ENCODE results near the gene VPS26B.
A peak's percentile ranks its signal among the peaks of the same experiment; 100 is the strongest.

Gene VPS26B

DNA sequence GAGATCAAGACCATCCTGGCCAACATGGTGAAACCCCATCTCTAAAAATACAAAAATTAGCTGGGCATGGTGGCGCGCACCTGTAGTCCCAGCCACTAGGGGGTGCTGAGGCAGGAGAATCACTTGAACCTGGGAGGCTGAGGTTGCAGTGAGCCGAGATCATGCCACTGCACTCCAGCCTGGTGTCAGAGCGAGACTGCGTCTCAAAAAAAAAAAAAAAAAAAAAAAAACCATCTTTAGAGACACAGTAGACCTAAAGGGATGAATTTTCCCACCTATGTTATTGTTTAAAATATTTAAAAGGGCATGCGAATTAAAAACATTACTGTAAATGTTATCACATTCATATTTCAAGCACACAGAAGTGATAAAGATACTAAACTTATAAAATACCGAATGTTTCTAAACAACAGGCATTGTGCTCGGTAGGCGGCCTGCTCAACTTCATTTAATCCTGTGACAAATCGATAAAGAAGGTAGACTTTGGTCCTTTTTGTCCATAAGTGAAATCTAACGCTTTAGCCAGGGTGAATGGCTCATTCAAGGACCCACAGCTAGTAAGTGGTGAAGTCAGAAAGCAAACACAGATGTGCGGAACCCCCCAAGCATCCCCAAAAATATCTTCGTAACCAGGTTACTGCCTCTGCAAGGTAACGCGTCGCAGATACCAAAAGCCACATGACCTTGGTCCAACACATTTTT, 16.8 kb upstream of the VPS26B start:
- peaks cover 27% of the 10 kb centered on the region for H3K36me3 ChIP-seq (ENCODE audit: insufficient read depth, low read length)
- H2AFZ ChIP-seq (ENCODE audit: low read length, unreplicated experiment): no peak overlapping the region
- no peaks in the 10 kb centered on the region for H3K27me3 ChIP-seq (ENCODE audit: insufficient read depth, low read length)
- no peak overlapping the region for H3K4me3 ChIP-seq (ENCODE audit: low read depth, low read length)
- H3K79me2 ChIP-seq (ENCODE audit: control insufficient read depth, insufficient read depth, low read length, unreplicated experiment): peaks cover 24% of the 10 kb centered on the region
- no peaks in the 10 kb centered on the region for H3K4me1 ChIP-seq (ENCODE audit: control insufficient read depth, insufficient read depth, low read length, unreplicated experiment)
- no peak overlapping the region for H3K27ac ChIP-seq (ENCODE audit: low read depth, low read length)

DNA sequence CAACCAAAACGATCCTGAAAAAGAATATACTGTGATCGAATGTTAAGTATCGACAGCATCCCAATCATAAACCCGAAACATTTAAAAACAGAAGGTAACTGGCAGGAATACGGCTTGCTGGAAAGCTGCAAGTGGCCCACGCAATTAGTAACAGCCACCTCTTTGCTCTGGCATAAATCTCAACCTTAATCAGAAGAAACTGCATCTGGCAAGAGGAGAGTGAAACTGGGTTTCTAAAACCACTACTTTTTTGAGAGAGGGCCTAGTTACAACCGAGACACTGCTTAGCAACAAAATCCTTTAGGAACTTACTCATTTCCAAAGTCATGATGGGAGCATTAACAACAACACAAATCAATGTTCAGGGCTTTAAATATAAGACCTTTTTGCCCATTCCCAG, 8.6 kb upstream of the VPS26B start:
- Histone ChIP-seq H3K4me1 (ENCODE audit: control insufficient read depth, insufficient read depth, low read length, unreplicated experiment) (no peaks in the 10 kb centered on the region), H3K36me3 (ENCODE audit: insufficient read depth, low read length) (peaks cover 26% of the 10 kb centered on the region), H3K27ac (ENCODE audit: low read depth, low read length) (no peak overlapping the region), H3K79me2 (ENCODE audit: control insufficient read depth, insufficient read depth, low read length, unreplicated experiment) (peaks cover 71% of the 10 kb centered on the region), H3K4me3 (ENCODE audit: low read depth, low read length) (no peak overlapping the region), H2AFZ (ENCODE audit: low read length, unreplicated experiment) (no peak overlapping the region), H3K27me3 (ENCODE audit: insufficient read depth, low read length) (no peaks in the 10 kb centered on the region)

DNA sequence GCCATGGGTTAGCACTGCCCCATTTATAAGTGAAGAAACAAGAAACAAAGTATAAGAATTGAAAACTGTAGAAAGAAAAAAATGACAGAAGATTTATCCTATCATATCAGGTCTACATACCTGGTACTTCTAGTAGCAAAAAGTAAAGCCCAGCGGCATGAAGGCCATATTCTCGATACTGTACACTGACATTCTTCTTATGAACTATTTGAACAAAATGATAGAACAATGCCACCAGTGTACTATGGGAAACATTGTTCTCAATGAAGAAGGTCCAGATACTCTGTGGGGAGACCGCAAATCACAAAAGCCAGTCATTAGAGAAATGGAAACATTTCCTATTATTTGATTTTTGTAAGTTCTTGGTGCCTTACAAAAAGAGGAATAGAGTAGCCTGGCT, 7.7 kb upstream of the VPS26B start:
- H3K4me1 ChIP-seq (ENCODE audit: control insufficient read depth, insufficient read depth, low read length, unreplicated experiment): peaks cover under 1% of the 10 kb centered on the region
- no peak overlapping the region for H2AFZ ChIP-seq (ENCODE audit: low read length, unreplicated experiment)
- peaks cover 26% of the 10 kb centered on the region for H3K36me3 ChIP-seq (ENCODE audit: insufficient read depth, low read length)
- H3K27ac ChIP-seq (ENCODE audit: low read depth, low read length): no peak overlapping the region
- H3K4me3 ChIP-seq (ENCODE audit: low read depth, low read length): no peak overlapping the region
- H3K27me3 ChIP-seq (ENCODE audit: insufficient read depth, low read length): no peaks in the 10 kb centered on the region
- H3K79me2 ChIP-seq (ENCODE audit: control insufficient read depth, insufficient read depth, low read length, unreplicated experiment): peaks cover 71% of the 10 kb centered on the region

DNA sequence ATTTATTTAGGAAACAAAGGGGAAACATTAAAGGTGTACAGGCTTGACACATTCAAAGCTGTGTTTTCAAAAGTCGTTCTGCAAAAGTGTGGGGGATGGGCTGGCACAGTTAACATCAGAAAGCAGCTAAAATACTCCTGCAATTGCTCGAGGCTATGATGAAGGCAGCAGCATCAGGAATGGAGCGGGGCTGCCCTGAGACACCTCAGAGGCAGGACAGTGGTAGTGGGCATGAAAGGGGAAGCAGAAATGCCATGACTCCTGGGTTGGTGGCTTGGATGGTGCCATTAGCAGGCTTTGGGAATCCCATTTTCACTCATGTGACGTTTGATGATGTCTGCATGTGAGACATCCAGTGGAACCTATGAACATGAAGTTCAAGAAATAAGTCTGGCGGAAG, 1.4 kb upstream of the VPS26B start:
- Histone ChIP-seq H3K4me1 (ENCODE audit: control insufficient read depth, insufficient read depth, low read length, unreplicated experiment) (peaks cover 26% of the 10 kb centered on the region), H3K36me3 (ENCODE audit: insufficient read depth, low read length) (peaks cover 11% of the 10 kb centered on the region), H3K27me3 (ENCODE audit: insufficient read depth, low read length) (no peaks in the 10 kb centered on the region), H3K79me2 (ENCODE audit: control insufficient read depth, insufficient read depth, low read length, unreplicated experiment) (peaks cover 80% of the 10 kb centered on the region), H2AFZ (ENCODE audit: low read length, unreplicated experiment) (peak overlapping the region; percentile 64), H3K27ac (ENCODE audit: low read depth, low read length) (peak overlapping the region; percentile 76; the same call in 1 of the 2 replicates), H3K4me3 (ENCODE audit: low read depth, low read length) (peak overlapping the region; percentile 94)

DNA sequence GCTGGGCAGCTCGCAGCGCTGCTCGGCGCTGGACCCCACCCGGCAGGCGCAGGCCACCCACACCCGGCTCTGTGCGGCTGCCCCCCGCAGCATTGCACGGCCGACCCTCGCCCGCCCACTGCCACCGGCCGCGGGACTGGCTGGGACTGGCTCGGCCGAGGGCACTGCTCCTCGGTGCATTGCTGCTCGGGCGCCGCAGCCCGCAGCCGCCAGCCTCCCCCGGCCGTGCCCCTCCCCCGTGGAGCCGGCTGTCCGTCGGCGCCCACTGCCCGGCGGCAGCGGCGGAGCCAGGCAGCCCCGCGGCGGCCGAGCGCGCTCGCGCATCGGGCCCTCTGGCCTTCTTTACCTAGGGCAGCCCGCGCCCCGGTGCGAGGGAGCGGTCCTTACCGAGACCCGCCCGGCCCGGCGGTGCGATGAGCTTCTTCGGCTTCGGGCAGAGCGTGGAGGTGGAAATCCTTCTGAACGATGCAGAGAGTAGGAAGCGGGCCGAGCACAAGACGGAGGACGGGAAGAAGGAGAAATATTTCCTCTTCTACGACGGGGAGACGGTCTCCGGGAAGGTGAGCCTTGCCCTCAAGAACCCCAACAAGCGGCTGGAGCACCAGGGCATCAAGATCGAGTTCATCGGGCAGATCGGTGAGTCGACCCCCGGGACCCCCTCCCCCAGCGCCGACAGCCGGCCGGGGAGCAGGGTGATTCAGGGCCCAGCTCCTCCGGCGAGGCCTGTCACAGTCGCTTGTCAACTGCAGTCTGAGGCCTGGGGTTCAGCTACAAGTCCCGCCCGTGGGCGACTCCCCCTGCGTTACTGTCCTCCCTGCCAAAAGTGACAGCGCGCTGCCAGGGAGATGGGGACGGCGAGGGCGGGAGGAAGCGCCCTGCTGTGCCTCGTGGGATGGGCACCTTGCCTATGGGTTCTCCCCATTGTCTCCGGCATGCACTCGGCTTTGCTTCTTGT, 516 bp downstream of the VPS26B start:
- peak overlapping the region; percentile 17; the same call in 1 of the 2 replicates for H3K27ac ChIP-seq (ENCODE audit: low read depth, low read length)
- H3K4me1 ChIP-seq (ENCODE audit: control insufficient read depth, insufficient read depth, low read length, unreplicated experiment): peaks cover 30% of the 10 kb centered on the region
- H3K27me3 ChIP-seq (ENCODE audit: insufficient read depth, low read length): no peaks in the 10 kb centered on the region
- peaks cover 83% of the 10 kb centered on the region for H3K79me2 ChIP-seq (ENCODE audit: control insufficient read depth, insufficient read depth, low read length, unreplicated experiment)
- H3K4me3 ChIP-seq (ENCODE audit: low read depth, low read length): peak overlapping the region; percentile 94
- peaks cover 6% of the 10 kb centered on the region for H3K36me3 ChIP-seq (ENCODE audit: insufficient read depth, low read length)
- peak overlapping the region; percentile 68 for H2AFZ ChIP-seq (ENCODE audit: low read length, unreplicated experiment)

DNA sequence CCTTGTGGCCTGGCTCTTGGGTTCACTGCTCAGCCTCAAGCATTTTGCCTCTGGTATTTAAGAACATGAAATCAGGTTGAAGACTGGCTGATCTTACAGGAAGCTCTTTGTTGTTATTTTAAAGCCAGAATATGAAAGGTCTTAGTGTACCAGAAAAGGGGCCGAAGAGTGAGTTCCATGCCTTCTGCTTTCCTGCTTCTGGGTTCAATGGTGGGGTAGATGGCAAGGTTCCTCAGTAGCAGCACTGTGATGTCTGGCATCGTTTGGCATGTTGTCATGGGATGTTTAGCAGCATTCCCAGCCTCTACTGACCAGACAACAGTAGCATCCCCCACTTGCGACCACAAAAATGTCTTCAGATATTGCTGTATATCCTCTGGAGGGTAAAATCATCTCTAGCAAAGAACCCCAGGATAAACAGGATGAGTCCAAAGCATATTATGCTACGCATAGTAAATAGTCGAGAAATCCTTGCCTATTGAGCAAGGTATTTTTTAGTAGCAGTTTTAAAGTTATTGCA, 2.4 kb downstream of the VPS26B start:
- no peak overlapping the region for H2AFZ ChIP-seq (ENCODE audit: low read length, unreplicated experiment)
- no peaks in the 10 kb centered on the region for H3K27me3 ChIP-seq (ENCODE audit: insufficient read depth, low read length)
- peak overlapping the region; percentile 94 for H3K4me3 ChIP-seq (ENCODE audit: low read depth, low read length)
- H3K79me2 ChIP-seq (ENCODE audit: control insufficient read depth, insufficient read depth, low read length, unreplicated experiment): peaks cover 78% of the 10 kb centered on the region
- H3K36me3 ChIP-seq (ENCODE audit: insufficient read depth, low read length): no peaks in the 10 kb centered on the region
- H3K27ac ChIP-seq (ENCODE audit: low read depth, low read length): no peak overlapping the region
- H3K4me1 ChIP-seq (ENCODE audit: control insufficient read depth, insufficient read depth, low read length, unreplicated experiment): peaks cover 29% of the 10 kb centered on the region

DNA sequence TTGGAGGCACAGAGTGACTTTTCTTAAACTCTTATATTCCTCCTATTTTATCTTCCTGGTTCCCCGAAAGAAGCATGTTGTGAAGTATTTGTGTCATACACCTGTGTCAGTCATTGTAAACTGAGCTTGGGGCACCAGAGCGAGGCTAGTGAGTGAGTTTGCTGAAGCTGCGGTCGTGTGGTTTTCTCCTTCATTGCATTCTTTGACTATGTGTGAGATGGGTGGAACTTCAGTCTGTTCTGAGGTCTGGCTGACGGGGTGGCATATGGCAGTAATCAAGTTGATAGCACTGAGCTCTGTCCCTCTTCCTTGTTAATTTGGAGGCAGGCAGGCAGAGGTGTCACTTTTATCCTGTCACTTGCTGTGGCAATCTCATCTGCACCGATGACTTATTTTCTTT, 4.2 kb downstream of the VPS26B start:
- H3K4me1 ChIP-seq (ENCODE audit: control insufficient read depth, insufficient read depth, low read length, unreplicated experiment): peaks cover 17% of the 10 kb centered on the region

DNA sequence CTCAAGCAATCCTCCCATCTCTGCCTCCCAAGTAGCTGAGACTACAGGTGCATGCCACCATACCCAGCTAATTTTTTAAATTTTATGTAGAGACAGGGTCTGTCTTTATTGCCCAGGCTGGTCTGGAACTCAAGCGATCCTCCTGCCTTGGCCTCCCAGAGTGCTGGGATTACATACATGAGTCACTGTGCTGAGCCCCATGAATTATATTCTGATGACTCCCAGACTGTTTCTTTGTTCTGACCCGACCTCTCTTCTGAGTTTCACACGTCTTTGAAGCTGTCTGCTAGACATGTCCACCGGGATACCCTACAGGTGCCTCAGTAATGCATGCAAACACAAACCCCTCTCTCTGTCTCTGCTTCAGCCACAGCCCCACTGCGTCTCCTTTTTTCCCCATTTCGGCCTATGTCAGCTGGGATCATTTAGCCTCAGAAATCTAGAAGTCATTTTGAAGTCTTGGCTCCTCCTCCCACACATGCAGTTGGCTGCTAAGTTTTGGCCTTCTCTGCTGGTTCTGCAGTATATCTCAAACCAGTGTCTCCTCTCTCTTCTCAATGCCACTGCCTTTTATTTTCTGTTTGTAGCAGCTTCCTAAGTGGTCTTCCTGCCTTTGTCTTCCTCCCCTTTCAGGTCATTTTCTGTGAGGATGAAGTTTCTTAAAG, 4.8 kb downstream of the VPS26B start:
- no peak overlapping the region for H2AFZ ChIP-seq (ENCODE audit: low read length, unreplicated experiment)
- no peaks in the 10 kb centered on the region for H3K27me3 ChIP-seq (ENCODE audit: insufficient read depth, low read length)
- H3K4me3 ChIP-seq (ENCODE audit: low read depth, low read length): no peak overlapping the region
- no peak overlapping the region for H3K27ac ChIP-seq (ENCODE audit: low read depth, low read length)
- no peaks in the 10 kb centered on the region for H3K36me3 ChIP-seq (ENCODE audit: insufficient read depth, low read length)
- peaks cover 17% of the 10 kb centered on the region for H3K4me1 ChIP-seq (ENCODE audit: control insufficient read depth, insufficient read depth, low read length, unreplicated experiment)
- peaks cover 64% of the 10 kb centered on the region for H3K79me2 ChIP-seq (ENCODE audit: control insufficient read depth, insufficient read depth, low read length, unreplicated experiment)

More for the DNA sequence above, 4.2 kb downstream of the VPS26B start:
- Histone ChIP-seq H3K4me3 (ENCODE audit: low read depth, low read length) (no peak overlapping the region), H3K27me3 (ENCODE audit: insufficient read depth, low read length) (no peaks in the 10 kb centered on the region), H3K79me2 (ENCODE audit: control insufficient read depth, insufficient read depth, low read length, unreplicated experiment) (peaks cover 65% of the 10 kb centered on the region), H2AFZ (ENCODE audit: low read length, unreplicated experiment) (no peak overlapping the region), H3K36me3 (ENCODE audit: insufficient read depth, low read length) (no peaks in the 10 kb centered on the region), H3K27ac (ENCODE audit: low read depth, low read length) (no peak overlapping the region)

DNA sequence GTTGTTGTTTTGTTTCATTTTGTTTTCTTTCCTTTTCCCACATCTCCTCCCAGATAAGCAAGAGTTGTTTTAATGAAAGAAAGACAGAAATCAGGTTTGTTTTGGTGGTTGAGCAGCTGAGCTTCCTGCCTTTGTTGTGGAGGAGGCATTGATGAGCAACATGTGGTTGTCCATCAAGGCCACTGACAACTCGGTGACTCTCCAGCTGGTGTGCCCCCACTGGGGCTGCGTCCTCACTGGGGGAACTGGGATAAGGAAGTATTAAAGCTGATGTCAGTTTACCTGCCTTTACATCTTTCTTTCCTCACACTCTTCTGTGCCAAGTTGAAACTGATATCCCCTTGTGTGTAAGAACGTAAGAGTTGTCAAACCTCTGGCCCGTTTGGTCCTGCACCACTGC, 5.9 kb downstream of the VPS26B start:
- no peak overlapping the region for H2AFZ ChIP-seq (ENCODE audit: low read length, unreplicated experiment)
- peaks cover 63% of the 10 kb centered on the region for H3K79me2 ChIP-seq (ENCODE audit: control insufficient read depth, insufficient read depth, low read length, unreplicated experiment)
- peaks cover 17% of the 10 kb centered on the region for H3K4me1 ChIP-seq (ENCODE audit: control insufficient read depth, insufficient read depth, low read length, unreplicated experiment)
- H3K27ac ChIP-seq (ENCODE audit: low read depth, low read length): no peak overlapping the region
- H3K36me3 ChIP-seq (ENCODE audit: insufficient read depth, low read length): no peaks in the 10 kb centered on the region
- H3K4me3 ChIP-seq (ENCODE audit: low read depth, low read length): no peak overlapping the region
- H3K27me3 ChIP-seq (ENCODE audit: insufficient read depth, low read length): no peaks in the 10 kb centered on the region

DNA sequence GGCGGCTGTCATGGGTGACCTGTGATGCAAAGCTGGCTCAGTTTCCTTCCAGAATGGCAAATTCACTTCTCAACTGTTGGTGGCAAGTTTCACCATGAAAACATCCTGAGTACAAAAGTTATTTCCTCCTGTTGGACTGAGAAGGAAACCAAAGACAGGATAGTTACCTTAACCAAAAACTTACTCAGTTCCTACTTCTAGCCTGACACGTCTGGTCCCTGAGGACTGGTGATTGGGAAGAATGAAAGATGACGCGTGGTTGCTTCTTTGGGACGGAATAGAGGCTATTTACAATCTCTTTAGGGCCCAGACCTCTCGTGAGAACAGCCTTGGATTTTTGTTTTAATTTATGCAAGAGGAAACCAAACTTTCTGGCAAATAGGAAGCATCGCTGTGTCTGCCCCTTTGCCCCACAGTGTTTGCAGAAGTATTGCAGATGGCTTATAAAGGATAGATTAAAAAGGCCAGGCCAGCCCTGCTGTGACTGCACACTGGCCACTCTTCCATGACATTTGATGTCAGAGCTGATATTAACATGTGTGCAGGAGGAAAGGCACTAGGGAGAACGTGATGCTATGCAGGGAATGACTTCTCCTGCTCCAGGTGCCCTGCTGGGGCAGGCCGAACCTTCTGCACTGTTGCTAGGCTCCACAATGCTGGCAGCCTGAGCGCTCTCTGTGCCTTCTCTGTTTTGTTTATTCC, 7.6 kb downstream of the VPS26B start:
- no peak overlapping the region for H3K27ac ChIP-seq (ENCODE audit: low read depth, low read length)
- H3K79me2 ChIP-seq (ENCODE audit: control insufficient read depth, insufficient read depth, low read length, unreplicated experiment): peaks cover 45% of the 10 kb centered on the region
- no peaks in the 10 kb centered on the region for H3K27me3 ChIP-seq (ENCODE audit: insufficient read depth, low read length)

More for the DNA sequence above, 7.6 kb downstream of the VPS26B start:
- no peaks in the 10 kb centered on the region for H3K36me3 ChIP-seq (ENCODE audit: insufficient read depth, low read length)
- H2AFZ ChIP-seq (ENCODE audit: low read length, unreplicated experiment): no peak overlapping the region
- H3K4me1 ChIP-seq (ENCODE audit: control insufficient read depth, insufficient read depth, low read length, unreplicated experiment): peaks cover 5% of the 10 kb centered on the region
- H3K4me3 ChIP-seq (ENCODE audit: low read depth, low read length): no peak overlapping the region

Data from ACC112 (cell line).